Activated CD4-positive, alpha-beta T cell treated with anti-CD3 and anti-CD28 coated beads, Interleukin-2, amount 50 U/mL, for 1 hour (primary cell): ENCODE measurements around the gene KLF13.

Source experiments
- DNase-seq: peaks from one replicate; pipeline ENCODE4 v3.0.0-alpha.2; 2020

KLF13 gene

GRCh38 chr15:31300981-31301672 lies 25.5 kb upstream of the KLF13 start:
- DNase-seq: no peak

- DNase-seq: no peak
Observed at GRCh38 chr15:31301673-31301990, 25.0 kb upstream of the KLF13 start.

GRCh38 chr15:31302029-31302657 lies 24.5 kb upstream of the KLF13 start:
- no peak for DNase-seq

- no peak for DNase-seq
Observed at GRCh38 chr15:31302778-31303725, 23.6 kb upstream of the KLF13 start.

GRCh38 chr15:31303726-31304648 lies 22.6 kb upstream of the KLF13 start:
- no peak for DNase-seq

GRCh38 chr15:31304751-31305365 lies 21.8 kb upstream of the KLF13 start:
- DNase-seq: no peak

GRCh38 chr15:31305375-31305774 lies 21.3 kb upstream of the KLF13 start:
- no peak for DNase-seq

- no peak for DNase-seq
Observed at GRCh38 chr15:31305796-31306425, 20.7 kb upstream of the KLF13 start.

GRCh38 chr15:31306426-31307269 lies 20.0 kb upstream of the KLF13 start:
- no peak for DNase-seq

GRCh38 chr15:31307270-31308184 lies 19.1 kb upstream of the KLF13 start:
- DNase-seq: no peak

- no peak for DNase-seq
Observed at GRCh38 chr15:31308185-31308639, 18.4 kb upstream of the KLF13 start.

- DNase-seq: no peak
Observed at GRCh38 chr15:31309893-31310606, 16.6 kb upstream of the KLF13 start.

GRCh38 chr15:31311735-31312619 lies 14.7 kb upstream of the KLF13 start:
- DNase-seq: no peak

- no peak for DNase-seq
Observed at GRCh38 chr15:31313223-31313622, 13.4 kb upstream of the KLF13 start.

- no peak for DNase-seq
Observed at GRCh38 chr15:31314380-31314779, 12.3 kb upstream of the KLF13 start.

- no peak for DNase-seq
Observed at GRCh38 chr15:31316135-31316795, 10.4 kb upstream of the KLF13 start.

- no peak for DNase-seq
Observed at GRCh38 chr15:31317017-31317416, 9.6 kb upstream of the KLF13 start.
